Activated CD4-positive, alpha-beta T cell treated with anti-CD3 and anti-CD28 coated beads, Interleukin-2, amount 10 ng/mL, durations not matched to agents 24 days and 14 days (primary cell): ENCODE results near the gene SLC35D2. TPM values are rescaled to one million over a fixed set of nuclear protein-coding genes. Genes with fewer than 3 reads are reported as not detected.
"Not testable (repeated sequence)": the region's sequence is repeated elsewhere in the genome, so short reads cannot be mapped to it uniquely, and the experiment has no call there.

ENCODE experiments used
- DNase-seq: peaks from one replicate; pipeline ENCODE4 v3.0.0; 2022
- H3K27ac Mint-ChIP-seq: one replicate; pipeline ENCODE4 v1.8.0; 2022; ENCODE audit warnings: mild to moderate bottlenecking, mixed read lengths
- H3K27me3 Mint-ChIP-seq: one replicate; pipeline ENCODE4 v1.8.0; 2022; ENCODE audit warnings: mixed read lengths
- H3K36me3 Mint-ChIP-seq: one replicate; pipeline ENCODE4 v1.8.0; 2022; ENCODE audit warnings: low read depth, mild to moderate bottlenecking, mixed read lengths
- H3K4me1 Mint-ChIP-seq: one replicate; pipeline ENCODE4 v1.8.0; 2021; ENCODE audit warnings: mixed read lengths
- H3K4me3 Mint-ChIP-seq: one replicate; pipeline ENCODE4 v1.8.0; 2022; ENCODE audit warnings: mild to moderate bottlenecking, moderate library complexity, mixed read lengths
- H3K9me3 Mint-ChIP-seq: one replicate; pipeline ENCODE4 v1.8.0; 2021; ENCODE audit warnings: mixed read lengths
- intact Hi-C: fragments of 100-400 bp; cut with micrococcal nuclease; formaldehyde crosslinking; loops from one replicate; pipeline ENCODE4 v1.15.1; 2023
- total RNA-seq: library from RNA; stranded (reverse); gene quantifications from 2 replicates; pipeline ENCODE4 v1.2.3, GENCODE V29; 2022

The SLC35D2 gene
- total RNA-seq, 1 donor from 2014 or later = 5.2 TPM

GRCh38 chr9:96360976-96361375 is 22.5 kb downstream of the SLC35D2 start:
- Mint-ChIP-seq H3K4me1 (no peaks in the 10 kb centered on the region), H3K9me3 (no peaks in the 10 kb centered on the region), H3K27me3 (no peaks in the 10 kb centered on the region), H3K4me3 (no peak overlapping the region), H3K36me3 (peaks cover 11% of the 10 kb centered on the region), H3K27ac (no peak overlapping the region)
- intact Hi-C loops = no loop called here
- no peak for DNase-seq

GRCh38 chr9:96360523-96360922 is 23.0 kb downstream of the SLC35D2 start:
- H3K9me3 Mint-ChIP-seq, DNase-seq, H3K4me3 Mint-ChIP-seq, H3K4me1 Mint-ChIP-seq, H3K27me3 Mint-ChIP-seq, intact Hi-C loops, H3K27ac Mint-ChIP-seq: not testable (repeated sequence)
- peaks cover 11% of the 10 kb centered on the region for H3K36me3 Mint-ChIP-seq

- intact Hi-C loops = no loop called here
- no peaks in the 10 kb centered on the region for H3K4me1 Mint-ChIP-seq
- H3K36me3 Mint-ChIP-seq = no peaks in the 10 kb centered on the region
- no peak overlapping the region for H3K4me3 Mint-ChIP-seq
- no peak overlapping the region for H3K27ac Mint-ChIP-seq
- H3K9me3 Mint-ChIP-seq = no peaks in the 10 kb centered on the region
- peaks cover 2% of the 10 kb centered on the region for H3K27me3 Mint-ChIP-seq
- DNase-seq = no peak
Observed at GRCh38 chr9:96350866-96351265, 32.6 kb downstream of the SLC35D2 start.

GRCh38 chr9:96348261-96348660 is 35.2 kb downstream of the SLC35D2 start:
- Mint-ChIP-seq H3K9me3 (no peaks in the 10 kb centered on the region), H3K27me3 (peaks cover 2% of the 10 kb centered on the region), H3K4me1 (no peaks in the 10 kb centered on the region), H3K4me3 (no peak overlapping the region), H3K27ac (no peak overlapping the region), H3K36me3 (no peaks in the 10 kb centered on the region)
- no peak for DNase-seq
- intact Hi-C loops = no loop called here

GRCh38 chr9:96345551-96345950 is 38.0 kb downstream of the SLC35D2 start:
- H3K4me1 Mint-ChIP-seq = no peaks in the 10 kb centered on the region
- intact Hi-C loops = no loop called here
- no peaks in the 10 kb centered on the region for H3K9me3 Mint-ChIP-seq
- DNase-seq = no peak
- no peaks in the 10 kb centered on the region for H3K36me3 Mint-ChIP-seq
- H3K27ac Mint-ChIP-seq = no peak overlapping the region
- H3K4me3 Mint-ChIP-seq = no peak overlapping the region
- peaks cover 2% of the 10 kb centered on the region for H3K27me3 Mint-ChIP-seq

- peaks cover 6% of the 10 kb centered on the region for H3K4me1 Mint-ChIP-seq
- intact Hi-C loops = no loop called here
- no peak overlapping the region for H3K4me3 Mint-ChIP-seq
- H3K27me3 Mint-ChIP-seq = peaks cover 2% of the 10 kb centered on the region
- H3K27ac Mint-ChIP-seq = no peak overlapping the region
- H3K36me3 Mint-ChIP-seq = no peaks in the 10 kb centered on the region
- H3K9me3 Mint-ChIP-seq = no peaks in the 10 kb centered on the region
- no peak for DNase-seq
Observed at GRCh38 chr9:96344458-96345180, 38.9 kb downstream of the SLC35D2 start.

GRCh38 chr9:96343515-96344360 is 39.8 kb downstream of the SLC35D2 start:
- no peaks in the 10 kb centered on the region for H3K36me3 Mint-ChIP-seq
- H3K9me3 Mint-ChIP-seq = no peaks in the 10 kb centered on the region
- H3K27ac Mint-ChIP-seq = no peak overlapping the region
- H3K27me3 Mint-ChIP-seq = no peaks in the 10 kb centered on the region
- H3K4me1 Mint-ChIP-seq = peaks cover 6% of the 10 kb centered on the region
- H3K4me3 Mint-ChIP-seq = no peak overlapping the region
- no peak for DNase-seq
- intact Hi-C loops = no loop called here

GRCh38 chr9:96342571-96343245 is 40.8 kb downstream of the SLC35D2 start:
- H3K4me3 Mint-ChIP-seq = no peak overlapping the region
- DNase-seq = no peak
- no peaks in the 10 kb centered on the region for H3K36me3 Mint-ChIP-seq
- no peaks in the 10 kb centered on the region for H3K9me3 Mint-ChIP-seq
- no peak overlapping the region for H3K27ac Mint-ChIP-seq
- no peaks in the 10 kb centered on the region for H3K27me3 Mint-ChIP-seq
- intact Hi-C loops = no loop called here
- peaks cover 6% of the 10 kb centered on the region for H3K4me1 Mint-ChIP-seq

- Mint-ChIP-seq H3K9me3 (no peaks in the 10 kb centered on the region), H3K27ac (no peak overlapping the region), H3K4me1 (peaks cover 6% of the 10 kb centered on the region), H3K27me3 (no peaks in the 10 kb centered on the region), H3K36me3 (no peaks in the 10 kb centered on the region), H3K4me3 (no peak overlapping the region)
- intact Hi-C loops = no loop called here
- DNase-seq = no peak
Observed at GRCh38 chr9:96340707-96341106, 42.8 kb downstream of the SLC35D2 start.

- Mint-ChIP-seq H3K4me3 (no peak overlapping the region), H3K9me3 (no peaks in the 10 kb centered on the region), H3K4me1 (peaks cover 6% of the 10 kb centered on the region), H3K27ac (no peak overlapping the region), H3K36me3 (no peaks in the 10 kb centered on the region), H3K27me3 (no peaks in the 10 kb centered on the region)
- no peak for DNase-seq
- intact Hi-C loops = no loop called here
Observed at GRCh38 chr9:96338299-96338698, 45.2 kb downstream of the SLC35D2 start.

- no peaks in the 10 kb centered on the region for H3K4me1 Mint-ChIP-seq
- intact Hi-C loops = no loop called here
Observed at GRCh38 chr9:96333958-96334357, 49.6 kb downstream of the SLC35D2 start.

GRCh38 chr9:96331236-96331947 is 52.1 kb downstream of the SLC35D2 start:
- intact Hi-C loops = no loop called here
- H3K4me1 Mint-ChIP-seq = no peaks in the 10 kb centered on the region
- H3K27me3 Mint-ChIP-seq = peaks cover 2% of the 10 kb centered on the region
- H3K4me3 Mint-ChIP-seq = no peak overlapping the region
- H3K9me3 Mint-ChIP-seq = no peaks in the 10 kb centered on the region
- H3K36me3 Mint-ChIP-seq = no peaks in the 10 kb centered on the region
- DNase-seq = no peak
- H3K27ac Mint-ChIP-seq = no peak overlapping the region

More at GRCh38 chr9:96333958-96334357, 49.6 kb downstream of the SLC35D2 start:
- no peaks in the 10 kb centered on the region for H3K27me3 Mint-ChIP-seq
- H3K4me3 Mint-ChIP-seq = no peak overlapping the region
- no peak for DNase-seq
- no peak overlapping the region for H3K27ac Mint-ChIP-seq
- H3K9me3 Mint-ChIP-seq = no peaks in the 10 kb centered on the region
- no peaks in the 10 kb centered on the region for H3K36me3 Mint-ChIP-seq

GRCh38 chr9:96327694-96328352 is 55.7 kb downstream of the SLC35D2 start:
- Mint-ChIP-seq H3K36me3 (no peaks in the 10 kb centered on the region), H3K4me1 (no peaks in the 10 kb centered on the region), H3K27ac (no peak overlapping the region), H3K9me3 (no peaks in the 10 kb centered on the region), H3K4me3 (no peak overlapping the region), H3K27me3 (peaks cover 2% of the 10 kb centered on the region)
- peak; percentile 86 for DNase-seq
- intact Hi-C loops = loop anchor here (1.0 to 10.0 kb wide), 4 partner anchors 87 to 339 kb away; partner anchors contain the start of gene ZNF367
